Activated CD8-positive, alpha-beta T cell treated with anti-CD3 and anti-CD28 coated beads, Interleukin-2, amount 10 ng/mL, durations not matched to agents 7 days and 5 days (primary cell): ENCODE results near the gene TAF4. TPM values are rescaled to one million over a fixed set of nuclear protein-coding genes. Genes with fewer than 3 reads are reported as not detected.
A peak's percentile ranks its signal among the peaks of the same experiment; 100 is the strongest.

ENCODE experiments used
- ATAC-seq: fragments of 150-1000 bp; cut with Tn5 transposase; one replicate; pipeline ENCODE4 v1.10.0; 2021; ENCODE audit warnings: moderate library complexity
- CTCF ChIA-PET: fragments of 350-600 bp; sonication (Branson Sonifier 250); formaldehyde crosslinking; loops from one replicate; lab custom pipeline; 2021; ENCODE audit warnings: antibody characterized with exemption; lab: Charles Lee
- POLR2A ChIA-PET: fragments of 350-600 bp; sonication (Branson Sonifier 250); formaldehyde crosslinking; loops from one replicate; lab custom pipeline; 2021; ENCODE audit warnings: antibody characterized with exemption; lab: Charles Lee
- DNase-seq: peaks from one replicate; pipeline ENCODE4 v3.0.0-alpha.2; 2020
- H3K27ac Mint-ChIP-seq: one replicate; pipeline ENCODE4 v1.8.0; 2021; ENCODE audit warnings: mild to moderate bottlenecking, mixed read lengths
- H3K27me3 Mint-ChIP-seq: one replicate; pipeline ENCODE4 v1.8.0; 2021; ENCODE audit warnings: low read depth, mixed read lengths
- H3K36me3 Mint-ChIP-seq: one replicate; pipeline ENCODE4 v1.8.0; 2021; ENCODE audit warnings: low read depth, mixed read lengths
- H3K4me1 Mint-ChIP-seq: one replicate; pipeline ENCODE4 v1.8.0; 2021; ENCODE audit warnings: low read depth, mixed read lengths
- H3K4me3 Mint-ChIP-seq: one replicate; pipeline ENCODE4 v1.8.0; 2021; ENCODE audit warnings: mild to moderate bottlenecking, mixed read lengths
- H3K9me3 Mint-ChIP-seq: one replicate; pipeline ENCODE4 v1.8.0; 2022; ENCODE audit warnings: mixed read lengths; ENCODE audit not compliant: insufficient read depth
- total RNA-seq, 2 experiments: library from RNA; stranded (reverse); gene quantifications; one replicate each; pipeline ENCODE4 v1.2.3, GENCODE V29; 2021

TAF4 gene
- total RNA-seq, 2 experiments from 2014 or later = 24.0 to 24.1 TPM

DNA sequence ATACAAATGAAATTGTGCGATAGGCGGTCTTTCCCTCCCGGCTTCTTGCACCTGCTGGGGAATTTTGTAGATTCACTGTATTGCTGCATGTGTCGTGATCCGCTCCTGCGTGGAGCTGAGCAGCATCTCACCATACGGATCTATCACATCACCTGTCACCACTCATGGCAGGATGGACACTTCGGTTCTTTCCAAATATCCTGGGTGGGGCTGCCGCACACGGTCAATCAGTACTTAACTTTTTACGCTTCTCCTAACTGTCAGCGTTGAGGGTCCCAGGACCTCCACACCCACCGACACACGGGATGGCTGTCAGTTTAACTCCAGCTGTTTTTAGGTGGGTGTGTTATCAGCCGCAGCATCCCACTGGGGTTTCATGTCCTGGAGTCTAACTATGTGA, 19.2 kb downstream of the TAF4 start:
- ATAC-seq (no peak), DNase-seq (no peak)
- Mint-ChIP-seq H3K9me3 (no peaks in the 10 kb centered on the region), H3K27me3 (no peaks in the 10 kb centered on the region), H3K4me3 (no peak overlapping the region), H3K4me1 (peaks cover 7% of the 10 kb centered on the region), H3K36me3 (no peaks in the 10 kb centered on the region), H3K27ac (no peak overlapping the region)
- POLR2A ChIA-PET = no interaction called here
- CTCF ChIA-PET = no interaction called here

- H3K27ac Mint-ChIP-seq = no peak overlapping the region
- H3K4me3 Mint-ChIP-seq = no peak overlapping the region
- no peaks in the 10 kb centered on the region for H3K27me3 Mint-ChIP-seq
- ChIA-PET POLR2A (no interaction called here), CTCF (no interaction called here)
- peaks cover 5% of the 10 kb centered on the region for H3K4me1 Mint-ChIP-seq
- no peaks in the 10 kb centered on the region for H3K9me3 Mint-ChIP-seq
- ATAC-seq (no peak), DNase-seq (no peak)
- no peaks in the 10 kb centered on the region for H3K36me3 Mint-ChIP-seq
Observed at GRCh38 chr20:62045529-62046285, 20.0 kb downstream of the TAF4 start.

DNA sequence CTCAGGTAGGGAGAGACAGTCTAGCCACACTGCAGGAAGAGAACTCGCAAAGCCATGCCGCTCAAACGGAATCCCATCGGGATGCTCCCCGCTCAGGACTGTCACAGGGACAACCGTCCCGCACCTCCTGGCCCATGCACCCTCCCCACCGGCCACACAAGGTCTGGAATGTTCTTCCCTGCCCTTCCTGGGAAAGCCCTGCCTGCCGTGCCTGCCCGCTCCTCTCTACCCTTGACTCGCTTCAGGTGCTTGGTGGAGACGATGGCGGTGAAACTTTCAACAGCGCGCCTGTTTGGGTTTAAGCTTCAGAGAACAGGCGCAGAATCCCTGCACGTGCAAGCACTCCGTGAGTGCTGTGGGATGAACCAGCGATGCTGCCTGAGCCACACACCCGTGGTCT, 20.6 kb downstream of the TAF4 start:
- Mint-ChIP-seq H3K9me3 (no peaks in the 10 kb centered on the region), H3K27me3 (no peaks in the 10 kb centered on the region), H3K27ac (no peak overlapping the region), H3K4me1 (peaks cover under 1% of the 10 kb centered on the region), H3K4me3 (no peak overlapping the region), H3K36me3 (no peaks in the 10 kb centered on the region)
- POLR2A ChIA-PET = no interaction called here
- no peak for ATAC-seq
- CTCF ChIA-PET = no interaction called here
- DNase-seq = no peak

DNA sequence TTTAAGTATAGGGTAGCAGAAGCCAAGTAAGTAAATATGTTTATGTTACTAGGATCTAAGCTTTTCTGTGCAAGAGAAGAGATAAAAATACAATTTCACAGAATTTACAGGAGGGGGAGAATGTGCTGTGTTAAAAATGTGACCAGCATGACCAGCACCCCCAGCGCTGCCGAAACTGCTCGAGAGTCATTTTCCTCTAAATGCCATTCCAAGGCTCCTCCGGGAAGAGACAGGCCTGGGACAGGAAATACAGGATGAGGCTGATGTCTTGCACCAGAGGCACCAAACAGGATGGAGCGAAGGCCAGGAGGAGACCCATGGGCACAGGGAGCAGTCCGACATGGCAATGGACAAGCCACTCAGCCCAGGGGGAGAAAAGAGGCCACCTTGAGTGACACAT, 21.1 kb downstream of the TAF4 start:
- Mint-ChIP-seq H3K4me3 (no peak overlapping the region), H3K4me1 (no peaks in the 10 kb centered on the region), H3K9me3 (no peaks in the 10 kb centered on the region), H3K27ac (no peak overlapping the region), H3K36me3 (no peaks in the 10 kb centered on the region), H3K27me3 (no peaks in the 10 kb centered on the region)
- DNase-seq (no peak), ATAC-seq (no peak)
- POLR2A ChIA-PET = no interaction called here
- CTCF ChIA-PET = no interaction called here

DNA sequence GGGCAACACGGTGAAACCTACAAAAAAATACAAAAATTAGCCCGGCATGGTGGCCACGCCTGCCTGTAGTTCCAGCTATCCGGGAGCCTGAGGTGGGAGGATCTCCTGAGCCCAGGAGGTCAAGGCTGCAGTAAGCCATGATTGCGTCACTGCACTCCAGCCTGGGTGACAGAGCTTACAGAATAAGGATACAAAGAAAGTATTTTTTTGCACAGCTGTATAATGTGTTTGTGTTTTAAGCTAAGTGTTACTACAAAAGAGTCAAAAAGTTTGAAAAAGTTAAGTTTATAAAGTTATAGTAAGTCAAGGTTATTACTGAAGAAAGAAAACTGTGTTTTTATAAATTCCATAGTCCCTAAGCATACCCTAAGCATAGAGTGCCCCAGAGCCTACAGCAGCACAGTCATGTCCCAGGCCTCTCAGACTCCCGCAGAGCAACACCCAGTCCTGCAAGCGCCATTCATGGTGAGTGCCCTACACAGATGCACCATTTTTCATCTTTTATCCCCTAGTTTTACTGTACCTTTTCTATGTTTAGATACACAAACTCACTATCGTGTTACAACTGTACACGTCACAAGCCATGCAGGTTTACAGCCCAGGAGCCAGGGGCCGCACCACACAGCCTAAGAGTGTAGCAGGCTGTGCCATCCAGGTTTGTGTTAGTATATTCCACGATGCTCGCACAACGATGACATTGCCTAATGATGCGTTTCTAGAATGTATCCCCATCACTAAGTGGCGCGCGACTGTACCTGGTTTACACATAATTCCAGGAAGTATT, 22.4 kb downstream of the TAF4 start:
- no peaks in the 10 kb centered on the region for H3K27me3 Mint-ChIP-seq
- no peak overlapping the region for H3K27ac Mint-ChIP-seq
- no peaks in the 10 kb centered on the region for H3K9me3 Mint-ChIP-seq
- ChIA-PET CTCF (no interaction called here), POLR2A (no interaction called here)
- peaks cover 3% of the 10 kb centered on the region for H3K36me3 Mint-ChIP-seq
- no peaks in the 10 kb centered on the region for H3K4me1 Mint-ChIP-seq
- H3K4me3 Mint-ChIP-seq = no peak overlapping the region
- ATAC-seq (no peak), DNase-seq (no peak)

DNA sequence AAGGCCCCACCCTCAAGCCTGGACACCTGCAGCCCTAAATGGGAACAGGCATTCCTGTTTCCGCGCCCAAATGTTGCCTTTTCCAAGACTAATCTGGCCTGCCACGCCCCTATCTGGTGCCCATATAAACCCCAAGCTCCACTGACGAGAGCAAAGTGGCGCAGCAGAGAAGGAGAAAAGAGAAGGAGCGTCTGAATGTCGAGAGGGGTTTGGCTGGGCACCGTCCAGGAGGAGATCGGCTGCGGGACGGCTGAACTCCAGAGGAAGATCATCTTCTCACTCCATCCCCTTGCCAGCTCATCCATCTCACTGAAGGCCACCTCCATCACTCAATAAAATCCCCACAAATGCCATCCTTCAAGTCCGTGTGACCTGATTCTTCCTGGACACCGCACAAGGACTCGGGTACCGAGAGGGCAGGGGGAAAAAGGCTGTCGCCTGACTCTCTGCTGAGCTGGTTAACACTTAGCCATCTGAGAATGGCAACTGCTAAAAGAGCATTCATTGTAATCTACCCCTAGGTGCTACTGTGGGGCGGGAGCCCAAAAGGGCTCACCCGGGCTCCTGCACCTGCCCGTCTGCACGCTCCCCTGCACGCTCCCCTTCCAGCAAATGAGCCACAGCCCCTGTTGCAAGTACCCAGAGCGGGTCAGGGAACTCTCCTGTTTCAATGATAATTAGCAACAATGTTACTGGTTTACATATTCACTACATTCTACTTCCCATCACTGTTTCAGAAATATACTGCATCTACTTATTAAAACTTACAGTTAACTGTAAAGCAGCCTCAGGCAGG, 23.5 kb downstream of the TAF4 start:
- ATAC-seq = no peak
- H3K4me1 Mint-ChIP-seq = no peaks in the 10 kb centered on the region

DNA sequence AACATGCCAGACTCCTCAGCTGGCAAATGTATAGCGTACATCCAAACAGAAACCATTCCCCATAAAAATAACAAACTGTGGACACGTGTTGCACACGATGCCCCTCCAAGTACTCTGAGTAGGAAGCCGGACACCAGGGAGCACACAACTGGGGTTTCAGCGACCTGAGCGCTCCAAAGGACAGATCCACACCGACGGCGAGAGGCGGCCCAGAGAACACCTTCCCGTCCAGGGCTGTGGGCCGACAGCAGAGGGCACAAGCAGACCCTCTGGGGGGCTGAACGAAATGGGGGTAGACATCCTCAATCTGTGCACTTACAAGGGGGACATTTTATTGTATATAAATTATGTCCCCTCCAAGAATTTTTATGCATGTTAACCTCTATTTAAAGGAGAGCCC, 24.7 kb downstream of the TAF4 start:
- no peak for DNase-seq
- no peak overlapping the region for H3K27ac Mint-ChIP-seq
- H3K9me3 Mint-ChIP-seq = no peaks in the 10 kb centered on the region

More for the DNA sequence above, 23.5 kb downstream of the TAF4 start:
- peaks cover 7% of the 10 kb centered on the region for H3K36me3 Mint-ChIP-seq
- no peak for DNase-seq
- POLR2A ChIA-PET = no interaction called here
- H3K27ac Mint-ChIP-seq = no peak overlapping the region
- no peaks in the 10 kb centered on the region for H3K9me3 Mint-ChIP-seq
- CTCF ChIA-PET = no interaction called here
- H3K4me3 Mint-ChIP-seq = no peak overlapping the region
- H3K27me3 Mint-ChIP-seq = no peaks in the 10 kb centered on the region

DNA sequence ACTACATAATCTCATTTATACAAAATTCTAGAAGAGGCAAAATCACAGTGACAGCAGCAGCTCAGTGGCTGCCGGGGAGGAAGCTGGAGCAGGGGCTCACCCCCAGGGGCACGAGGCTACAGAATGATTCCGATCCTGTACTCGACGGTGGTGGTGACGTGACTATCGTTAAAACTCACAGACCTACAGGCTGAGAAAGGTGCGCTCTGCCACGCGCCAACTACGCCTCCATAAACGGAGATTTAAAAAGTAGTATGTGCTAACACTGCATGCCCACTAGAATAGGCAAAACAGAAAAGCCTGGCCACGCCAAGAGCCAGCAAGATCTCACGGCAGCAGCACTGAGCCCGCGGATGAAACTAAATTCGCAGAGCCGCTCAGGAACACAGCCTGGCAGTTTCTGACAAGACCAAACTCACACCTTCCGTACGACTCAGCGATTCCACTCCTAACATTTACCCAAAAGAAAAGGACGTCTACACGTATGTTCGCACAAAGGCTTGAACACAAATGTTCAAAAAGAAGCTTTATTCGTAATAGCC, 25.2 kb downstream of the TAF4 start:
- Mint-ChIP-seq H3K4me1 (peaks cover 2% of the 10 kb centered on the region), H3K27me3 (no peaks in the 10 kb centered on the region), H3K9me3 (no peaks in the 10 kb centered on the region), H3K27ac (no peak overlapping the region), H3K4me3 (no peak overlapping the region), H3K36me3 (peaks cover 7% of the 10 kb centered on the region)
- ChIA-PET CTCF (no interaction called here), POLR2A (no interaction called here)
- DNase-seq (no peak), ATAC-seq (no peak)

More for the DNA sequence above, 24.7 kb downstream of the TAF4 start:
- ATAC-seq = no peak
- CTCF ChIA-PET = no interaction called here
- H3K36me3 Mint-ChIP-seq = peaks cover 7% of the 10 kb centered on the region
- H3K4me1 Mint-ChIP-seq = no peaks in the 10 kb centered on the region
- POLR2A ChIA-PET = no interaction called here
- no peak overlapping the region for H3K4me3 Mint-ChIP-seq
- H3K27me3 Mint-ChIP-seq = no peaks in the 10 kb centered on the region

DNA sequence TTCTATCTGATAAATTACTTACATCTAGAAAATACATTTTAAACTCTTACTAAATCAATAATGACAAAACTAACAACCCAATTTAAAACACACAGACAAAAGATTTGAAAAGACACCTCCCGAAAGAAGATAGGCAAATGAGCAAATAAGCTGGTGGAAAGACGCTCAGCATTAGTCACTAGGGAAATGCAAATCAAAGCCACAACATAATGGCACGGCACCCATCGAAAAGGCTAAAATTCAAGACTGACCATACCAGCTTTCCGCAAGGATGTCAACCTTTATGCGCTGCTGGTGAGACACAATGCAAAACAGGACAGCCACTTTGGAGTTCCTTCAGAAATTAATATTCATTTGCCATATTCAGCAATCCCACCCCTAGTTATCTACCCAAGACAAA, 25.9 kb downstream of the TAF4 start:
- POLR2A ChIA-PET = no interaction called here
- Mint-ChIP-seq H3K36me3 (peaks cover 7% of the 10 kb centered on the region), H3K4me3 (no peak overlapping the region), H3K27me3 (no peaks in the 10 kb centered on the region), H3K9me3 (no peaks in the 10 kb centered on the region), H3K4me1 (peaks cover 4% of the 10 kb centered on the region), H3K27ac (no peak overlapping the region)
- CTCF ChIA-PET = no interaction called here
- no peak for ATAC-seq
- DNase-seq = no peak

- DNase-seq (no peak), ATAC-seq (no peak)
- ChIA-PET POLR2A (interaction anchor here (1.2 kb wide), 1 partner anchor 34 kb away, joined by 4 read pairs; no protein-coding TSS in a partner anchor), CTCF (interaction anchor here (1.7 to 3.4 kb wide), 2 partner anchors 22 to 109 kb away, joined by 3 to 15 read pairs; no protein-coding TSS in a partner anchor)
- Mint-ChIP-seq H3K36me3 (peaks cover 5% of the 10 kb centered on the region), H3K4me3 (no peak overlapping the region), H3K4me1 (peaks cover 36% of the 10 kb centered on the region), H3K27ac (peak overlapping the region; percentile 47), H3K27me3 (no peaks in the 10 kb centered on the region), H3K9me3 (no peaks in the 10 kb centered on the region)
Observed at GRCh38 chr20:62032609-62033368, 32.9 kb downstream of the TAF4 start.
